Measurements from ENCODE around the gene KAT7. TPM values are rescaled to one million over a fixed set of nuclear protein-coding genes. Genes with fewer than 3 reads are reported as not detected.

KAT7 gene
- total RNA-seq, 1 donor from 2014 or later: 12.4 TPM

- peak within 1 kb of the TSS; percentile 66 for H3K4me3 ChIP-seq (ENCODE audit: low read depth, low read length)
- no peaks in the 10 kb centered on the region for H3K27me3 ChIP-seq (ENCODE audit: control insufficient read depth, insufficient read depth, low read length)
- TF ChIP-seq, protein P1, sequence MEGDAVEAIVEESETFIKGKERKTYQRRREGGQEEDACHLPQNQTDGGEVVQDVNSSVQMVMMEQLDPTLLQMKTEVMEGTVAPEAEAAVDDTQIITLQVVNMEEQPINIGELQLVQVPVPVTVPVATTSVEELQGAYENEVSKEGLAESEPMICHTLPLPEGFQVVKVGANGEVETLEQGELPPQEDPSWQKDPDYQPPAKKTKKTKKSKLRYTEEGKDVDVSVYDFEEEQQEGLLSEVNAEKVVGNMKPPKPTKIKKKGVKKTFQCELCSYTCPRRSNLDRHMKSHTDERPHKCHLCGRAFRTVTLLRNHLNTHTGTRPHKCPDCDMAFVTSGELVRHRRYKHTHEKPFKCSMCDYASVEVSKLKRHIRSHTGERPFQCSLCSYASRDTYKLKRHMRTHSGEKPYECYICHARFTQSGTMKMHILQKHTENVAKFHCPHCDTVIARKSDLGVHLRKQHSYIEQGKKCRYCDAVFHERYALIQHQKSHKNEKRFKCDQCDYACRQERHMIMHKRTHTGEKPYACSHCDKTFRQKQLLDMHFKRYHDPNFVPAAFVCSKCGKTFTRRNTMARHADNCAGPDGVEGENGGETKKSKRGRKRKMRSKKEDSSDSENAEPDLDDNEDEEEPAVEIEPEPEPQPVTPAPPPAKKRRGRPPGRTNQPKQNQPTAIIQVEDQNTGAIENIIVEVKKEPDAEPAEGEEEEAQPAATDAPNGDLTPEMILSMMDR (IDR thresholded peaks at IDR 0.05; ENCODE audit: insufficient read depth, low read length, severe bottlenecking): no peak
- peak; percentile 99 for DNase-seq (ENCODE audit: low read depth)
- no peaks in the 10 kb centered on the region for H3K36me3 ChIP-seq (ENCODE audit: control insufficient read depth, insufficient read depth, low read length)
- no peak for FAIRE-seq
These were observed 24.5 kb upstream of the KAT7 start, which contains the start of gene FAM117A for GRCh38 chr17:49763735-49764558. Gene FAM117A, minus strand, starts transcription at chr17:49764131. Its CDS starts 44 bp downstream, at chr17:49764087.

DNA sequence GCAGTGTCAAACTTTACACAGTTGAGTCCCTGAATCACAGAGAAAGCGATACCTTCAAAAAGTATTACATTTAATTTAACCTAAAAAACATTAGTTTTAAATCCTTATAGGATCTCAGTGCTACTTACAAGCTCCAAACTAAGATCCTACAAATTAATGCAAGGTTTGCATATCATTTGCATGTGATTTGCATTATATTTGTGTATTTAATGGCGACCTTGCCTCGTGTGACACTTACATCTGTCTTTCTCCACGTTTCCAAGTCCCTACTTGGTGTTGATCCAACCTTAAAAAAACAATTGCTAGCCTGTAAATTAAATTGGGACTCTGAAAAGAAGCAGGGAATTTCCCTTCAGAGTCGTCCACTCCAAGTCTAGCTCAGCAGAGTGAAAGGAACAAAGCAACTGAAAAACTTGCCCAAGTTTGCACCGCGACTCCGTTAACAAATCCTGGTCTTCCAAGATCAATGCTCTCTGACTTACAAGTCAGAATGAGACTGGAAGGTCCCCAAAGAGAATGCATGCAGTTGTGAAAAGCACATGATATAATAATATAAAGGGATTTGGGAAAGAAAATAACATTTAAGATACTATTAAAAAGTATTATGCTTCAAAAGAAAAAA is 23.8 kb upstream of the KAT7 start:
- DNase-seq (ENCODE audit: low read depth) (no peak), FAIRE-seq (no peak)
- Histone ChIP-seq H3K36me3 (ENCODE audit: control insufficient read depth, insufficient read depth, low read length) (no peaks in the 10 kb centered on the region), H3K27me3 (ENCODE audit: control insufficient read depth, insufficient read depth, low read length) (no peaks in the 10 kb centered on the region), H3K4me3 (ENCODE audit: low read depth, low read length) (peak overlapping the region; percentile 9)
- TF ChIP-seq, protein P1 (IDR thresholded peaks at IDR 0.05; ENCODE audit: insufficient read depth, low read length, severe bottlenecking): no peak

GRCh38 chr17:49766918-49767530 is 21.5 kb upstream of the KAT7 start:
- FAIRE-seq: peak; percentile 55
- TF ChIP-seq, protein P1 (IDR thresholded peaks at IDR 0.05; ENCODE audit: insufficient read depth, low read length, severe bottlenecking): no peak
- Histone ChIP-seq H3K4me3 (ENCODE audit: low read depth, low read length) (no peak overlapping the region), H3K27me3 (ENCODE audit: control insufficient read depth, insufficient read depth, low read length) (no peaks in the 10 kb centered on the region), H3K36me3 (ENCODE audit: control insufficient read depth, insufficient read depth, low read length) (no peaks in the 10 kb centered on the region)
- no peak for DNase-seq (ENCODE audit: low read depth)

DNA sequence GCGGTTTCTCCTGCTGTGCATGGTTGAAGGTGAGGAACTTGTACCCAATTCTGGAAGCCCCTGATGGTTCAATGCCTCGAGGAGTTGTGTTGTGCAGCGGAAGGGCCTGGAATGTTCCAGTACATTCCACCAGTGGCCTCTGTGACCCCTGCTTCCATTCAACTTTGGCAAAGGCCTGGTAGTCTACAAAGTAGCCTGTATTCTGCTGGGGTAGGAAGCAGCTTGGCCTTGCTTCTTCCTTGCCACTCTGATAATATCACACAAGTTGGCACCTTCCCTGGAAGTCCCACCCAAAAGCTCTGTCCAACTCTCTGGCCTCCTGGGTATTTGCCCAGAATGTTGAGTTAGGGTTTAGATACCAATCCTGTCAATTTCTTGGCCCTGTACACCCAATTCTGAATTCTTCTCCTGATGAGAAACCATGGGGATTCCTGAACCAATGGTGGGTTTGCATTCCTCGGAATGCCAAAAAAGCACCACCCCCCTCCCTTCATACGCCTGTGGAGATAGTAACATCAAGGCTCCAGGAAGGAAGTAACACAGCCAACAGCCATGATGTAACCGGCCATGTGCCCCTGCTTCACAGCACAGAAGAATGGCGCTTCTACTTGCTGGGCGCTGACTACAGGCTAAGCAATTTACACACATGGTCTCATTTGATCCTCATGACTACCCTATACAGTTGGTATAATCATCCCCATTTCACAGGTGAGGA is 12.8 kb upstream of the KAT7 start:
- Histone ChIP-seq H3K27me3 (ENCODE audit: control insufficient read depth, insufficient read depth, low read length) (no peaks in the 10 kb centered on the region), H3K36me3 (ENCODE audit: control insufficient read depth, insufficient read depth, low read length) (no peaks in the 10 kb centered on the region), H3K4me3 (ENCODE audit: low read depth, low read length) (no peak overlapping the region)
- FAIRE-seq: no peak
- no peak for DNase-seq (ENCODE audit: low read depth)
- TF ChIP-seq, protein P1 (IDR thresholded peaks at IDR 0.05; ENCODE audit: insufficient read depth, low read length, severe bottlenecking): no peak

GRCh38 chr17:49776551-49777300 is 11.8 kb upstream of the KAT7 start:
- no peaks in the 10 kb centered on the region for H3K36me3 ChIP-seq (ENCODE audit: control insufficient read depth, insufficient read depth, low read length)
- H3K27me3 ChIP-seq (ENCODE audit: control insufficient read depth, insufficient read depth, low read length): no peaks in the 10 kb centered on the region
- DNase-seq (ENCODE audit: low read depth) (no peak), FAIRE-seq (no peak)
- TF ChIP-seq, protein P1 (IDR thresholded peaks at IDR 0.05; ENCODE audit: insufficient read depth, low read length, severe bottlenecking): no peak
- no peak overlapping the region for H3K4me3 ChIP-seq (ENCODE audit: low read depth, low read length)
